ENCODE results near the gene HPRT1.

HPRT1 gene

GRCh38 chrX:134543288-134543687 lies 83.3 kb downstream of the HPRT1 start:
- Histone ChIP-seq H3K4me1 (ENCODE audit: control insufficient read depth, insufficient read depth, low read length) (peaks cover 35% of the 10 kb centered on the region), H3K27me3 (replicated peaks; ENCODE audit: control insufficient read depth, insufficient read depth, low read length) (peaks cover 5% of the 10 kb centered on the region), H3K9me3 (ENCODE audit: control insufficient read depth, low read length) (no peaks in the 10 kb centered on the region), H3K9ac (ENCODE audit: low read length) (no peak overlapping the region), H3K4me3 (ENCODE audit: low read length) (no peak overlapping the region), H3K36me3 (ENCODE audit: control insufficient read depth, insufficient read depth, low read length, severe bottlenecking) (no peaks in the 10 kb centered on the region)
- no peak for DNase-seq (ENCODE audit: low read depth)

GRCh38 chrX:134544135-134544512 lies 84.2 kb downstream of the HPRT1 start:
- H3K9ac ChIP-seq (ENCODE audit: low read length): no peak overlapping the region
- DNase-seq (ENCODE audit: low read depth): no peak
- H3K4me1 ChIP-seq (ENCODE audit: control insufficient read depth, insufficient read depth, low read length): peaks cover 35% of the 10 kb centered on the region
- peaks cover 4% of the 10 kb centered on the region for H3K27me3 ChIP-seq (replicated peaks; ENCODE audit: control insufficient read depth, insufficient read depth, low read length)
- H3K36me3 ChIP-seq (ENCODE audit: control insufficient read depth, insufficient read depth, low read length, severe bottlenecking): no peaks in the 10 kb centered on the region
- no peaks in the 10 kb centered on the region for H3K9me3 ChIP-seq (ENCODE audit: control insufficient read depth, low read length)
- no peak overlapping the region for H3K4me3 ChIP-seq (ENCODE audit: low read length)

GRCh38 chrX:134544513-134545151 lies 84.7 kb downstream of the HPRT1 start:
- peak overlapping the region; percentile 29 for H3K4me3 ChIP-seq (ENCODE audit: low read length)
- no peaks in the 10 kb centered on the region for H3K9me3 ChIP-seq (ENCODE audit: control insufficient read depth, low read length)
- H3K9ac ChIP-seq (ENCODE audit: low read length): peak overlapping the region; percentile 22
- peaks cover 35% of the 10 kb centered on the region for H3K4me1 ChIP-seq (ENCODE audit: control insufficient read depth, insufficient read depth, low read length)
- no peak for DNase-seq (ENCODE audit: low read depth)
- H3K36me3 ChIP-seq (ENCODE audit: control insufficient read depth, insufficient read depth, low read length, severe bottlenecking): no peaks in the 10 kb centered on the region
- H3K27me3 ChIP-seq (replicated peaks; ENCODE audit: control insufficient read depth, insufficient read depth, low read length): no peaks in the 10 kb centered on the region

GRCh38 chrX:134545510-134545909 lies 85.5 kb downstream of the HPRT1 start:
- Histone ChIP-seq H3K9me3 (ENCODE audit: control insufficient read depth, low read length) (no peaks in the 10 kb centered on the region), H3K4me1 (ENCODE audit: control insufficient read depth, insufficient read depth, low read length) (peaks cover 35% of the 10 kb centered on the region), H3K36me3 (ENCODE audit: control insufficient read depth, insufficient read depth, low read length, severe bottlenecking) (no peaks in the 10 kb centered on the region), H3K4me3 (ENCODE audit: low read length) (no peak overlapping the region), H3K9ac (ENCODE audit: low read length) (no peak overlapping the region), H3K27me3 (replicated peaks; ENCODE audit: control insufficient read depth, insufficient read depth, low read length) (no peaks in the 10 kb centered on the region)
- no peak for DNase-seq (ENCODE audit: low read depth)

GRCh38 chrX:134546187-134546586 lies 86.2 kb downstream of the HPRT1 start:
- H3K4me1 ChIP-seq (ENCODE audit: control insufficient read depth, insufficient read depth, low read length): peaks cover 35% of the 10 kb centered on the region
- no peaks in the 10 kb centered on the region for H3K36me3 ChIP-seq (ENCODE audit: control insufficient read depth, insufficient read depth, low read length, severe bottlenecking)
- no peaks in the 10 kb centered on the region for H3K9me3 ChIP-seq (ENCODE audit: control insufficient read depth, low read length)
- H3K9ac ChIP-seq (ENCODE audit: low read length): peak overlapping the region; percentile 21
- no peak overlapping the region for H3K4me3 ChIP-seq (ENCODE audit: low read length)
- no peak for DNase-seq (ENCODE audit: low read depth)
- H3K27me3 ChIP-seq (replicated peaks; ENCODE audit: control insufficient read depth, insufficient read depth, low read length): no peaks in the 10 kb centered on the region

GRCh38 chrX:134547047-134547679 lies 87.2 kb downstream of the HPRT1 start:
- peak overlapping the region; percentile 90 for H3K9ac ChIP-seq (ENCODE audit: low read length)
- H3K27me3 ChIP-seq (replicated peaks; ENCODE audit: control insufficient read depth, insufficient read depth, low read length): no peaks in the 10 kb centered on the region
- peak overlapping the region; percentile 82 for H3K4me3 ChIP-seq (ENCODE audit: low read length)
- H3K36me3 ChIP-seq (ENCODE audit: control insufficient read depth, insufficient read depth, low read length, severe bottlenecking): no peaks in the 10 kb centered on the region
- peak; percentile 58 for DNase-seq (ENCODE audit: low read depth)
- peaks cover 39% of the 10 kb centered on the region for H3K4me1 ChIP-seq (ENCODE audit: control insufficient read depth, insufficient read depth, low read length)
- H3K9me3 ChIP-seq (ENCODE audit: control insufficient read depth, low read length): no peaks in the 10 kb centered on the region

GRCh38 chrX:134548257-134549201 lies 88.6 kb downstream of the HPRT1 start:
- DNase-seq (ENCODE audit: low read depth): no peak
- Histone ChIP-seq H3K9ac (ENCODE audit: low read length) (peak overlapping the region; percentile 90), H3K4me3 (ENCODE audit: low read length) (peak overlapping the region; percentile 82), H3K9me3 (ENCODE audit: control insufficient read depth, low read length) (no peaks in the 10 kb centered on the region), H3K4me1 (ENCODE audit: control insufficient read depth, insufficient read depth, low read length) (peaks cover 27% of the 10 kb centered on the region), H3K36me3 (ENCODE audit: control insufficient read depth, insufficient read depth, low read length, severe bottlenecking) (no peaks in the 10 kb centered on the region), H3K27me3 (replicated peaks; ENCODE audit: control insufficient read depth, insufficient read depth, low read length) (no peaks in the 10 kb centered on the region)

Measured in adipocyte (in vitro differentiated cells).